HEK293 (cell line): ENCODE measurements around the gene PHGDH.

Experiments
- CTCF ChIA-PET: fragments of 350-600 bp; formaldehyde crosslinking; extraction: SDS; loops from one replicate; lab custom pipeline; 2021; ENCODE audit warnings: antibody characterized with exemption; lab: Yijun Ruan, JAX
- POLR2A ChIA-PET: fragments of 300-600 bp; formaldehyde crosslinking; extraction: SDS; loops from one replicate; lab custom pipeline; 2020; ENCODE audit warnings: antibody characterized with exemption, inconsistent platforms; lab: Yijun Ruan, JAX
- H3K27ac ChIP-seq: fragments of 200-500 bp; sonication (Bioruptor generic); 2 replicates; pipeline ENCODE4 v1.5.1; 2014; ENCODE audit warnings: low read depth, low read length, control low read depth, inconsistent platforms; ENCODE audit errors: extremely low read depth
- H3K36me3 ChIP-seq, 2 experiments: fragments of 200-500 bp in 1 of 2; sonication (Bioruptor generic) in 1 of 2; 1 replicate in 1 of 2; 2 replicates in 1 of 2; pipeline ENCODE4 v1.5.1; 2014 to 2017; ENCODE audit warnings: inconsistent platforms in 2 of 2, low read length in 2 of 2; ENCODE audit not compliant: control insufficient read depth in 2 of 2, insufficient read depth in 1 of 2
- H3K4me1 ChIP-seq: fragments of 200-500 bp; sonication (Bioruptor generic); 2 replicates; pipeline ENCODE4 v1.5.1; 2014; ENCODE audit warnings: mild to moderate bottlenecking, low read length, inconsistent platforms; ENCODE audit not compliant: control insufficient read depth, insufficient read depth
- H3K4me3 ChIP-seq: 2 replicates; pipeline ENCODE4 v1.5.1; 2011; ENCODE audit warnings: low read depth, mild to moderate bottlenecking, control low read depth, low read length, moderate library complexity
- H3K9me3 ChIP-seq: fragments of 200-500 bp; sonication (Bioruptor generic); 2 replicates; pipeline ENCODE4 v1.5.1; 2014; ENCODE audit warnings: low read depth, low read length, inconsistent platforms; ENCODE audit not compliant: control insufficient read depth, insufficient read depth
- EGR2 ChIP-seq: fragments of 450-650 bp; formaldehyde crosslinking; IDR thresholded peaks from 2 replicates; pipeline ENCODE4 v1.5.1; 2016; ENCODE audit warnings: low read depth, missing biosample characterization, missing genetic modification characterization
- HOXC10 ChIP-seq: sonication (generic); formaldehyde crosslinking; IDR thresholded peaks from 2 replicates; pipeline ENCODE4 v1.8.1; 2023; ENCODE audit warnings: mild to moderate bottlenecking, missing genetic modification reagents
- HOXD13 ChIP-seq: sonication (generic); formaldehyde crosslinking; IDR thresholded peaks from 2 replicates; pipeline ENCODE4 v1.8.0; 2022; ENCODE audit warnings: missing genetic modification reagents, borderline replicate concordance
- KLF1 ChIP-seq: fragments of 450-650 bp; formaldehyde crosslinking; IDR thresholded peaks from 2 replicates; pipeline ENCODE4 v1.5.1; 2016; ENCODE audit warnings: missing biosample characterization, missing genetic modification characterization
- KLF10 ChIP-seq: fragments of 450-650 bp; IDR thresholded peaks from 2 replicates; pipeline ENCODE4 v1.5.1; 2018; ENCODE audit warnings: missing biosample characterization, mild to moderate bottlenecking, missing genetic modification characterization
- KLF8 ChIP-seq: fragments of 450-650 bp; formaldehyde crosslinking; IDR thresholded peaks from 2 replicates; pipeline ENCODE4 v1.5.1; 2016; ENCODE audit warnings: missing biosample characterization, missing genetic modification characterization
- PRDM1 ChIP-seq: fragments of 450-650 bp; formaldehyde crosslinking; IDR thresholded peaks from 2 replicates; pipeline ENCODE4; 2016; ENCODE audit warnings: missing biosample characterization, missing genetic modification characterization
- RBAK ChIP-seq: fragments of 450-650 bp; formaldehyde crosslinking; IDR thresholded peaks from 2 replicates; pipeline ENCODE4 v1.5.1; 2016; ENCODE audit warnings: missing biosample characterization, missing genetic modification characterization
- REPIN1 ChIP-seq: fragments of 450-650 bp; formaldehyde crosslinking; IDR thresholded peaks from 2 replicates; pipeline ENCODE4 v1.5.1; 2017; ENCODE audit warnings: missing biosample characterization, missing genetic modification characterization, low read depth
- YY2 ChIP-seq: fragments of 450-650 bp; formaldehyde crosslinking; IDR thresholded peaks from 2 replicates; pipeline ENCODE4 v1.5.1; 2016; ENCODE audit warnings: missing biosample characterization, missing genetic modification characterization
- ZBTB20 ChIP-seq: fragments of 450-650 bp; formaldehyde crosslinking; IDR thresholded peaks from 2 replicates; pipeline ENCODE4 v1.5.1; 2016; ENCODE audit warnings: missing biosample characterization, missing genetic modification characterization
- ZNF132 ChIP-seq: fragments of 450-650 bp; formaldehyde crosslinking; IDR thresholded peaks from 2 replicates; pipeline ENCODE4 v1.5.1; 2017; ENCODE audit warnings: missing biosample characterization, missing genetic modification characterization, borderline replicate concordance
- ZNF138 ChIP-seq: fragments of 450-650 bp; formaldehyde crosslinking; IDR thresholded peaks from 2 replicates; pipeline ENCODE4 v1.5.1; 2016; ENCODE audit warnings: missing biosample characterization, missing genetic modification characterization, borderline replicate concordance
- ZNF24 ChIP-seq: fragments of 450-650 bp; formaldehyde crosslinking; IDR thresholded peaks from 2 replicates; pipeline ENCODE4 v1.5.1; 2016; ENCODE audit warnings: missing biosample characterization, missing genetic modification characterization
- ZNF248 ChIP-seq: fragments of 450-650 bp; formaldehyde crosslinking; IDR thresholded peaks from 2 replicates; pipeline ENCODE4 v1.5.1; 2017; ENCODE audit warnings: missing biosample characterization, missing genetic modification characterization
- ZNF416 ChIP-seq: fragments of 450-650 bp; formaldehyde crosslinking; IDR thresholded peaks from 2 replicates; pipeline ENCODE4 v1.5.1; 2016; ENCODE audit warnings: missing biosample characterization, missing genetic modification characterization
- ZNF610 ChIP-seq: fragments of 450-650 bp; formaldehyde crosslinking; IDR thresholded peaks from 2 replicates; pipeline ENCODE4 v1.5.1; 2016; ENCODE audit warnings: missing biosample characterization, missing genetic modification characterization, borderline replicate concordance
- ZNF626 ChIP-seq: fragments of 450-650 bp; sonication (Bioruptor Pico); formaldehyde crosslinking; IDR thresholded peaks from 2 replicates; pipeline ENCODE4 v1.5.1; 2018; ENCODE audit warnings: missing biosample characterization, missing genetic modification characterization, inconsistent platforms
- ZNF629 ChIP-seq: fragments of 450-650 bp; formaldehyde crosslinking; IDR thresholded peaks from 2 replicates; pipeline ENCODE4 v1.5.1; 2017; ENCODE audit warnings: missing biosample characterization, missing genetic modification characterization
- ZNF658 ChIP-seq: fragments of 450-650 bp; formaldehyde crosslinking; IDR thresholded peaks from 2 replicates; pipeline ENCODE4; 2016; ENCODE audit warnings: missing biosample characterization, missing genetic modification characterization
- ZNF76 ChIP-seq: fragments of 450-650 bp; formaldehyde crosslinking; IDR thresholded peaks from 2 replicates; pipeline ENCODE4; 2016; ENCODE audit warnings: low read depth, missing biosample characterization, missing genetic modification characterization, borderline replicate concordance
- ZNF768 ChIP-seq: fragments of 450-650 bp; formaldehyde crosslinking; IDR thresholded peaks from 2 replicates; pipeline ENCODE4 v1.5.1; 2018; ENCODE audit warnings: missing biosample characterization, mild to moderate bottlenecking, missing genetic modification characterization
- ZNF776 ChIP-seq: fragments of 450-650 bp; formaldehyde crosslinking; IDR thresholded peaks from 2 replicates; pipeline ENCODE4 v1.5.0; 2017; ENCODE audit warnings: missing biosample characterization, missing genetic modification characterization, borderline replicate concordance
- ZNF791 ChIP-seq: fragments of 450-650 bp; formaldehyde crosslinking; IDR thresholded peaks from 2 replicates; pipeline ENCODE4 v1.5.1; 2016; ENCODE audit warnings: missing biosample characterization, missing genetic modification characterization
- ZSCAN23 ChIP-seq: fragments of 450-650 bp; formaldehyde crosslinking; IDR thresholded peaks from 2 replicates; pipeline ENCODE4 v1.5.1; 2016; ENCODE audit warnings: missing biosample characterization, missing genetic modification characterization
- TF ChIP-seq, protein P1 (sequence below): fragments of 450-650 bp; formaldehyde crosslinking; IDR thresholded peaks from 2 replicates; pipeline ENCODE4 v1.5.1; 2016; ENCODE audit warnings: missing biosample characterization, missing genetic modification characterization
- TF ChIP-seq, protein P2 (sequence below): fragments of 450-650 bp; formaldehyde crosslinking; IDR thresholded peaks from 2 replicates; pipeline ENCODE4 v1.5.1; 2016; ENCODE audit warnings: missing biosample characterization, missing genetic modification characterization
- TF ChIP-seq, protein P3 (sequence below): fragments of 450-650 bp; formaldehyde crosslinking; IDR thresholded peaks from 2 replicates; pipeline ENCODE4 v1.5.1; 2017; ENCODE audit warnings: missing biosample characterization, missing genetic modification characterization
- TF ChIP-seq, protein P4 (sequence below): fragments of 450-650 bp; formaldehyde crosslinking; IDR thresholded peaks from 2 replicates; pipeline ENCODE4 v1.5.1; 2016; ENCODE audit warnings: missing biosample characterization, missing genetic modification characterization, low read depth

Gene PHGDH

DNA sequence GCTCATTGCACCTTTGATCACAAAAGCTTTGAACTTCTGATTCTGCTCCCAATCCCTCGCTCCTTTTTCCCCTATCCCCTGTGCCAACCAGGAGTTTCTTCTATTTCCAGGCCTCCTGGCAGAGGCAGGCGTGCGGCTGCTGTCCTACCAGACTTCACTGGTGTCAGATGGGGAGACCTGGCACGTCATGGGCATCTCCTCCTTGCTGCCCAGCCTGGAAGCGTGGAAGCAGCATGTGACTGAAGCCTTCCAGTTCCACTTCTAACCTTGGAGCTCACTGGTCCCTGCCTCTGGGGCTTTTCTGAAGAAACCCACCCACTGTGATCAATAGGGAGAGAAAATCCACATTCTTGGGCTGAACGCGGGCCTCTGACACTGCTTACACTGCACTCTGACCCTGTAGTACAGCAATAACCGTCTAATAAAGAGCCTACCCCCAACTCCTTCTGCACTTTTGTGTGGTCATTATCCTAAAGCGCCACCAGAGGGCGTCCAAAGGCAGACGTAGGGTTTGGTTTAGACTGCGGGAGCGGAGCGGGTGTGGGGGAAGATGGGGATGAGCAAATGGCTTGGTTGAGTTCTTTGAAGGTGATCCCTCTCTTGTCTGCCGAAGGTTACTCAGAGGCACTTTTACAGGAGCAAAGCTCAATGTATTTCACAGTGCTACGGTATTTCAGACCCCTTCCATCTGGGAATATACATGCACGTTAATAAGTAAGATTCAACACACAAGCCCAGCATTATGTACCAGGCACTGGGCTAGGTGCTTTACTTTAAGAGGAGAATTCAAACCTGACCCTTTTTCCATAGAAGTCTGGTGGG, 32.3 kb downstream of the PHGDH start (continued):
- TF ChIP-seq, protein P1, sequence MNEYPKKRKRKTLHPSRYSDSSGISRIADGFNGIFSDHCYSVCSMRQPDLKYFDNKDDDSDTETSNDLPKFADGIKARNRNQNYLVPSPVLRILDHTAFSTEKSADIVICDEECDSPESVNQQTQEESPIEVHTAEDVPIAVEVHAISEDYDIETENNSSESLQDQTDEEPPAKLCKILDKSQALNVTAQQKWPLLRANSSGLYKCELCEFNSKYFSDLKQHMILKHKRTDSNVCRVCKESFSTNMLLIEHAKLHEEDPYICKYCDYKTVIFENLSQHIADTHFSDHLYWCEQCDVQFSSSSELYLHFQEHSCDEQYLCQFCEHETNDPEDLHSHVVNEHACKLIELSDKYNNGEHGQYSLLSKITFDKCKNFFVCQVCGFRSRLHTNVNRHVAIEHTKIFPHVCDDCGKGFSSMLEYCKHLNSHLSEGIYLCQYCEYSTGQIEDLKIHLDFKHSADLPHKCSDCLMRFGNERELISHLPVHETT = no peak
- TF ChIP-seq HOXC10 (CRISPR knock-in tag) (no peak), ZNF776 (tag by site-specific recombination) (no peak), PRDM1 (no peak), ZNF629 (tag by site-specific recombination) (no peak), ZBTB20 (no peak), KLF1 (tag by site-specific recombination) (no peak), HOXD13 (CRISPR knock-in tag) (no peak), ZNF76 (tag by site-specific recombination) (no peak), ZNF610 (tag by site-specific recombination) (no peak), ZNF416 (no peak), ZNF132 (tag by site-specific recombination) (no peak), ZNF138 (no peak), RBAK (tag by site-specific recombination) (no peak), KLF8 (tag by site-specific recombination) (no peak), ZNF24 (tag by site-specific recombination) (no peak), YY2 (tag by site-specific recombination) (no peak), ZNF768 (tag by site-specific recombination) (no peak)
- TF ChIP-seq, protein P2, sequence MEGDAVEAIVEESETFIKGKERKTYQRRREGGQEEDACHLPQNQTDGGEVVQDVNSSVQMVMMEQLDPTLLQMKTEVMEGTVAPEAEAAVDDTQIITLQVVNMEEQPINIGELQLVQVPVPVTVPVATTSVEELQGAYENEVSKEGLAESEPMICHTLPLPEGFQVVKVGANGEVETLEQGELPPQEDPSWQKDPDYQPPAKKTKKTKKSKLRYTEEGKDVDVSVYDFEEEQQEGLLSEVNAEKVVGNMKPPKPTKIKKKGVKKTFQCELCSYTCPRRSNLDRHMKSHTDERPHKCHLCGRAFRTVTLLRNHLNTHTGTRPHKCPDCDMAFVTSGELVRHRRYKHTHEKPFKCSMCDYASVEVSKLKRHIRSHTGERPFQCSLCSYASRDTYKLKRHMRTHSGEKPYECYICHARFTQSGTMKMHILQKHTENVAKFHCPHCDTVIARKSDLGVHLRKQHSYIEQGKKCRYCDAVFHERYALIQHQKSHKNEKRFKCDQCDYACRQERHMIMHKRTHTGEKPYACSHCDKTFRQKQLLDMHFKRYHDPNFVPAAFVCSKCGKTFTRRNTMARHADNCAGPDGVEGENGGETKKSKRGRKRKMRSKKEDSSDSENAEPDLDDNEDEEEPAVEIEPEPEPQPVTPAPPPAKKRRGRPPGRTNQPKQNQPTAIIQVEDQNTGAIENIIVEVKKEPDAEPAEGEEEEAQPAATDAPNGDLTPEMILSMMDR = peak; percentile 81
- TF ChIP-seq, protein P3, sequence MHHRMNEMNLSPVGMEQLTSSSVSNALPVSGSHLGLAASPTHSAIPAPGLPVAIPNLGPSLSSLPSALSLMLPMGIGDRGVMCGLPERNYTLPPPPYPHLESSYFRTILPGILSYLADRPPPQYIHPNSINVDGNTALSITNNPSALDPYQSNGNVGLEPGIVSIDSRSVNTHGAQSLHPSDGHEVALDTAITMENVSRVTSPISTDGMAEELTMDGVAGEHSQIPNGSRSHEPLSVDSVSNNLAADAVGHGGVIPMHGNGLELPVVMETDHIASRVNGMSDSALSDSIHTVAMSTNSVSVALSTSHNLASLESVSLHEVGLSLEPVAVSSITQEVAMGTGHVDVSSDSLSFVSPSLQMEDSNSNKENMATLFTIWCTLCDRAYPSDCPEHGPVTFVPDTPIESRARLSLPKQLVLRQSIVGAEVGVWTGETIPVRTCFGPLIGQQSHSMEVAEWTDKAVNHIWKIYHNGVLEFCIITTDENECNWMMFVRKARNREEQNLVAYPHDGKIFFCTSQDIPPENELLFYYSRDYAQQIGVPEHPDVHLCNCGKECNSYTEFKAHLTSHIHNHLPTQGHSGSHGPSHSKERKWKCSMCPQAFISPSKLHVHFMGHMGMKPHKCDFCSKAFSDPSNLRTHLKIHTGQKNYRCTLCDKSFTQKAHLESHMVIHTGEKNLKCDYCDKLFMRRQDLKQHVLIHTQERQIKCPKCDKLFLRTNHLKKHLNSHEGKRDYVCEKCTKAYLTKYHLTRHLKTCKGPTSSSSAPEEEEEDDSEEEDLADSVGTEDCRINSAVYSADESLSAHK (tag by site-specific recombination) = no peak
- TF ChIP-seq, protein P4, sequence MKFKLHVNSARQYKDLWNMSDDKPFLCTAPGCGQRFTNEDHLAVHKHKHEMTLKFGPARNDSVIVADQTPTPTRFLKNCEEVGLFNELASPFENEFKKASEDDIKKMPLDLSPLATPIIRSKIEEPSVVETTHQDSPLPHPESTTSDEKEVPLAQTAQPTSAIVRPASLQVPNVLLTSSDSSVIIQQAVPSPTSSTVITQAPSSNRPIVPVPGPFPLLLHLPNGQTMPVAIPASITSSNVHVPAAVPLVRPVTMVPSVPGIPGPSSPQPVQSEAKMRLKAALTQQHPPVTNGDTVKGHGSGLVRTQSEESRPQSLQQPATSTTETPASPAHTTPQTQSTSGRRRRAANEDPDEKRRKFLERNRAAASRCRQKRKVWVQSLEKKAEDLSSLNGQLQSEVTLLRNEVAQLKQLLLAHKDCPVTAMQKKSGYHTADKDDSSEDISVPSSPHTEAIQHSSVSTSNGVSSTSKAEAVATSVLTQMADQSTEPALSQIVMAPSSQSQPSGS (tag by site-specific recombination) = no peak

DNA sequence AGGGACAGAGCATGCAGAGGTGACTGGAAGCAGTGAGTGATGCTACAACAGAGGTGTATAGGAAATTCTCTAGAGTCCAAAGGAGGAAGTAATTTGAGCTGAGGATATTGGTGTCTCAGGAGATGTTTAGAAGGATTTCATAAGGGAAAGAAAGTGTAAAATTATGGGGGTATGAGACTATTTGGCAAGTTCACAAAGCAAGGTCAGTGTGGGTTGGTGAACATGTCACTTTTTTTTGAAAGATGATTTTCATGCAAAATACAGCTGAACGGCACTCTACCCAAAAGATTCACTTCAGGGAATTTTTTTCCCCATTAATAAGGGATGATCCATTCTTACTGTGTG, 32.8 kb downstream of the PHGDH start:
- Histone ChIP-seq H3K36me3 (peaks cover 0 to 44% of the 10 kb centered on the region in 2 experiments; a peak in 2 of 3 replicates), H3K4me1 (no peaks in the 10 kb centered on the region), H3K4me3 (no peak overlapping the region), H3K27ac (no peak overlapping the region)
- POLR2A ChIA-PET = interaction anchor here (1.1 to 2.1 kb wide), 2 partner anchors 33 to 35 kb away, joined by 3 to 6 read pairs; partner anchors contain the start of gene PHGDH
- TF ChIP-seq ZNF791 (tag by site-specific recombination) = no peak
- no peak for TF ChIP-seq PRDM1
- no peak for TF ChIP-seq KLF10 (tag by site-specific recombination)
- TF ChIP-seq REPIN1 (tag by site-specific recombination) = no peak
- no peak for TF ChIP-seq EGR2 (tag by site-specific recombination)
- no peak for TF ChIP-seq ZNF626
- TF ChIP-seq ZNF610 (tag by site-specific recombination) = no peak
- TF ChIP-seq ZNF248 (tag by site-specific recombination) = no peak
- no peak for TF ChIP-seq ZNF658 (tag by site-specific recombination)
- TF ChIP-seq ZSCAN23 (tag by site-specific recombination) = no peak
- TF ChIP-seq, all 188 proteins: peak for 0
- H3K9me3 ChIP-seq = no peaks in the 10 kb centered on the region
- CTCF ChIA-PET = interaction anchor here (0.6 to 2.8 kb wide), 28 partner anchors 8 to 195 kb away, joined by 3 to 22 read pairs (median 5); partner anchors contain the start of gene HMGCS2
